Gastrocnemius medialis (tissue), 4 donors: ENCODE measurements around the gene KLRK1.

Experiments used
- POLR2A ChIP-seq, 2 donors: fragments of 450-650 bp; IDR thresholded peaks; one replicate each; pipeline ENCODE4 v1.6.1; 2017; ENCODE audit warnings: antibody characterized with exemption in 2 of 2, mild to moderate bottlenecking in 2 of 2, moderate library complexity in 2 of 2
- TF ChIP-seq, protein P1 (sequence below), 5 experiments: fragments of 450-650 bp in 3 of 5; fragments of 200-600 bp in 2 of 5; sonication (generic) in 2 of 5; IDR thresholded peaks in 4 of 5; conservative IDR thresholded peaks in 1 of 5; 1 replicate in 4 of 5; 2 replicates in 1 of 5; pipeline ENCODE4 v1.5.1; 2016 to 2019; ENCODE audit warnings: antibody characterized with exemption in 5 of 5, mild to moderate bottlenecking in 3 of 5, moderate library complexity in 3 of 5

DNA sequence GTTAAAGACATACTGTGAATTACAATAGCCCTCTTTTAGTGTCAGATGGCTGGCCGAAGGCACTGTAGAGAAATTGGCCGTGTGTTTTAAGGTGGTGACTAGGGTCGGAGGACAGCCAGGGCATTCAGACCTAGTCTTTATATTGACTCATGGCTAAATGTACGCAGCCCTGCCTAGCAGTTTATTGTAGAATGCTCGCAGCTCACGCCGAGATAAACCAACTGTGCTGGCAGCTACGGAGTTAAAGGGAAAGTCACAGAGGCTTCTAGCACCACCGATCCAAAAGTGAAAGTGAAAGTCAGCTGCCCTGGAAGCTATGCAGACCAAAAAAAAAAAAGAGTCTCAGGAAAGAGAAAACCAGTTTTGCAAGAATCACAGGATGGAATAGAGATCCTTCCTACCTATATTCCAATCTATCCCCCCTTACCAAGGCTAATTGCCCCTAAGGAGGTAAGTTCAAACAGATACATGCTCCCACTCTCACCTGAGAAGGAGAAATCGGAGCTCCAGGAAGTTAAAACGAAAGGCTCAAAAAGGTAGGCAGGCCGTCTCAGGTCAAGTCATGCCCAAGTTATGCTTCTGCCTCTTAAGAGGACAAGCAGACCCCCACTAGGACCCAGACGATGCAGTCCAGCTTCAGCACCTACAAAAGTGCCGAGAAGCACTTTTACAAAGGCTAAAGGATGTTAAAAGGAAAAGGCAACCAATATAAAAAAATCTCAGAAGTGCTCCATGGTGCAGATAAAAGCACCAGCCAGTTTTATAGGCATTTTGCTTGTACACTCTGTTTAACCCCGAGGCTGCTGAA is 24.8 kb downstream of the KLRK1 start:
- TF ChIP-seq POLR2A (IDR thresholded peaks at IDR 0.05), result peak in 1 of 2 donors; percentile 12
- TF ChIP-seq, protein P1, sequence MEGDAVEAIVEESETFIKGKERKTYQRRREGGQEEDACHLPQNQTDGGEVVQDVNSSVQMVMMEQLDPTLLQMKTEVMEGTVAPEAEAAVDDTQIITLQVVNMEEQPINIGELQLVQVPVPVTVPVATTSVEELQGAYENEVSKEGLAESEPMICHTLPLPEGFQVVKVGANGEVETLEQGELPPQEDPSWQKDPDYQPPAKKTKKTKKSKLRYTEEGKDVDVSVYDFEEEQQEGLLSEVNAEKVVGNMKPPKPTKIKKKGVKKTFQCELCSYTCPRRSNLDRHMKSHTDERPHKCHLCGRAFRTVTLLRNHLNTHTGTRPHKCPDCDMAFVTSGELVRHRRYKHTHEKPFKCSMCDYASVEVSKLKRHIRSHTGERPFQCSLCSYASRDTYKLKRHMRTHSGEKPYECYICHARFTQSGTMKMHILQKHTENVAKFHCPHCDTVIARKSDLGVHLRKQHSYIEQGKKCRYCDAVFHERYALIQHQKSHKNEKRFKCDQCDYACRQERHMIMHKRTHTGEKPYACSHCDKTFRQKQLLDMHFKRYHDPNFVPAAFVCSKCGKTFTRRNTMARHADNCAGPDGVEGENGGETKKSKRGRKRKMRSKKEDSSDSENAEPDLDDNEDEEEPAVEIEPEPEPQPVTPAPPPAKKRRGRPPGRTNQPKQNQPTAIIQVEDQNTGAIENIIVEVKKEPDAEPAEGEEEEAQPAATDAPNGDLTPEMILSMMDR (IDR thresholded peaks at IDR 0.05 in 4 of 5, conservative IDR thresholded peaks at IDR 0.05 in 1 of 5), result no peak
